Right lobe of liver (tissue), 6 donors: ENCODE results near the gene SYT2. TPM values are rescaled to one million over a fixed set of nuclear protein-coding genes. Genes with fewer than 3 reads are reported as not detected.
"Not testable (repeated sequence)": the region's sequence is repeated elsewhere in the genome, so short reads cannot be mapped to it uniquely, and the experiment has no call there.

ENCODE experiments used
- ATAC-seq, 4 donors: fragments of 200-7000 bp; cut with Tn5 transposase; one replicate each; pipeline ENCODE4 v1.9.1; 2020; ENCODE audit warnings: mild to moderate bottlenecking in 4 of 4, moderate library complexity in 4 of 4
- DNase-seq, 3 donors: peaks; one replicate each; pipeline ENCODE4 v3.0.0-alpha.2; 2020
- H3K27ac ChIP-seq, 3 donors: fragments of 200-600 bp; one replicate each; pipeline ENCODE4 v1.8.0; 2022
- H3K27me3 ChIP-seq, 2 donors: fragments of 200-600 bp; one replicate each; pipeline ENCODE4 v1.8.0; 2022
- H3K36me3 ChIP-seq, 4 donors: fragments of 200-600 bp; sonication (generic) in 1 of 4; one replicate each; pipeline versions ENCODE4 v1.5.1 to v1.8.0; 2017 to 2022; ENCODE audit warnings: control low read depth in 1 of 4
- H3K4me1 ChIP-seq, 4 donors: fragments of 200-600 bp; sonication (generic) in 1 of 4; one replicate each; pipeline versions ENCODE4 v1.5.1 to v1.8.0; 2017 to 2022; ENCODE audit warnings: control low read depth in 1 of 4
- H3K4me3 ChIP-seq, 3 donors: fragments of 200-600 bp; one replicate each; pipeline ENCODE4 v1.8.0; 2022
- H3K9me3 ChIP-seq, 4 donors: fragments of 200-600 bp; sonication (generic) in 1 of 4; one replicate each; pipeline versions ENCODE4 v1.5.1 to v1.8.0; 2017 to 2022; ENCODE audit warnings: control low read depth in 1 of 4
- POLR2A ChIP-seq: fragments of 450-650 bp; IDR thresholded peaks from one replicate; pipeline ENCODE4 v1.6.1; 2017; ENCODE audit warnings: antibody characterized with exemption, mild to moderate bottlenecking
- WGBS: methylation state at CpG from one replicate; pipeline ENCODE4 v1.1.6; 2018; ENCODE audit warnings: low coverage, low lambda C conversion rate; ENCODE audit not compliant: insufficient coverage; ENCODE audit errors: missing lambda C conversion rate; 5-methylcytosine and 5-hydroxymethylcytosine counted together
- intact Hi-C, 2 donors: fragments of 100-400 bp; cut with DNase I; formaldehyde crosslinking; loops; one replicate each; pipeline versions ENCODE4 v1.11.2 to v1.14.1; 2022
- total RNA-seq, 6 experiments: library from RNA; depleted of rRNA in 2 of 6; stranded (reverse); fragments of >200 nt in 2 of 6; fragmentation: NEBNext Ultra II Directional in 3 of 6; extraction: Animal tissue kit (Norgen Biotek cat#: 25700) in 3 of 6; gene quantifications; one replicate each; pipeline versions ENCODE4 v1.1.0 to v1.2.4, GENCODE V29; 2016 to 2023
- TF ChIP-seq, protein P1 (sequence below), 4 donors: fragments of 200-600 bp in 3 of 4; fragments of 450-650 bp in 1 of 4; IDR thresholded peaks; one replicate each; pipeline versions ENCODE4 v1.5.1 to v1.8.0; 2016 to 2022; ENCODE audit warnings: antibody characterized with exemption in 4 of 4, mild to moderate bottlenecking in 2 of 4
- donor health status: DM: no; HTN: yes; CAD: no.
- donor health status: DM: no; HTN: no; CAD: no.
- donor health status: DM: no; HTN: no; CAD: no.
- donor health status: DM: no; HTN: yes; CAD: no.
- donor health status: DM: no; HTN: yes; CAD: no.

The SYT2 gene
- total RNA-seq, 6 experiments from 2014 or later: not detected

DNA sequence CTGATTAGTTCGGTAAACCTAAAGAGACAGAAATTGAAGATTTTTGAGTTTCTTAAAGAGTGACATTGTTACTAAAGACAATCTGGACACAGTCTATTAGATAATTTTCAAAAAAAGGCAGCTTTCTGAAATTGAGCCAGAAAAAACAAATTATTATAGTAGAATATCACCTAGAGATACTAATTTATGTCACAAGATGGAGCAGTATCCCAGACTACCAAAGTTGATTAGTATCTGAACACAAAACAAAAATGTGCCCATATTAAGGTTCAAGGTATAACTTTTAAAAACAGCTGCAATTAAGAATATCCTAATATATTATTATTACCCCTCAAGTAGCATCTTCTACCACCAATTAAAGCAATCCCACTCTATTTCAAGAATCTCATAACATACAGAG is 40.5 kb upstream of the SYT2 start:
- peak overlapping the region in 1 of 3 donors; percentile 35 for H3K27ac ChIP-seq
- intact Hi-C loops: no loop called here
- no peak for TF ChIP-seq POLR2A
- TF ChIP-seq, protein P1, sequence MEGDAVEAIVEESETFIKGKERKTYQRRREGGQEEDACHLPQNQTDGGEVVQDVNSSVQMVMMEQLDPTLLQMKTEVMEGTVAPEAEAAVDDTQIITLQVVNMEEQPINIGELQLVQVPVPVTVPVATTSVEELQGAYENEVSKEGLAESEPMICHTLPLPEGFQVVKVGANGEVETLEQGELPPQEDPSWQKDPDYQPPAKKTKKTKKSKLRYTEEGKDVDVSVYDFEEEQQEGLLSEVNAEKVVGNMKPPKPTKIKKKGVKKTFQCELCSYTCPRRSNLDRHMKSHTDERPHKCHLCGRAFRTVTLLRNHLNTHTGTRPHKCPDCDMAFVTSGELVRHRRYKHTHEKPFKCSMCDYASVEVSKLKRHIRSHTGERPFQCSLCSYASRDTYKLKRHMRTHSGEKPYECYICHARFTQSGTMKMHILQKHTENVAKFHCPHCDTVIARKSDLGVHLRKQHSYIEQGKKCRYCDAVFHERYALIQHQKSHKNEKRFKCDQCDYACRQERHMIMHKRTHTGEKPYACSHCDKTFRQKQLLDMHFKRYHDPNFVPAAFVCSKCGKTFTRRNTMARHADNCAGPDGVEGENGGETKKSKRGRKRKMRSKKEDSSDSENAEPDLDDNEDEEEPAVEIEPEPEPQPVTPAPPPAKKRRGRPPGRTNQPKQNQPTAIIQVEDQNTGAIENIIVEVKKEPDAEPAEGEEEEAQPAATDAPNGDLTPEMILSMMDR (IDR thresholded peaks at IDR 0.05): peak in 3 of 4 donors; percentile 5 to 23 (median 20)
- ATAC-seq (peak in 2 of 4 donors; percentile 17 to 39), DNase-seq (no peak)
- 78% methylated on average over 1 of the region's 1 CpG for WGBS
- H3K36me3 ChIP-seq: peaks cover 0 to 36% (median 8%) of the 10 kb centered on the region in 4 donors
- H3K4me3 ChIP-seq: no peak overlapping the region
- H3K27me3 ChIP-seq: no peaks in the 10 kb centered on the region
- H3K9me3 ChIP-seq: no peaks in the 10 kb centered on the region
- peaks cover 0 to 6% (median 0%) of the 10 kb centered on the region in 4 donors for H3K4me1 ChIP-seq

DNA sequence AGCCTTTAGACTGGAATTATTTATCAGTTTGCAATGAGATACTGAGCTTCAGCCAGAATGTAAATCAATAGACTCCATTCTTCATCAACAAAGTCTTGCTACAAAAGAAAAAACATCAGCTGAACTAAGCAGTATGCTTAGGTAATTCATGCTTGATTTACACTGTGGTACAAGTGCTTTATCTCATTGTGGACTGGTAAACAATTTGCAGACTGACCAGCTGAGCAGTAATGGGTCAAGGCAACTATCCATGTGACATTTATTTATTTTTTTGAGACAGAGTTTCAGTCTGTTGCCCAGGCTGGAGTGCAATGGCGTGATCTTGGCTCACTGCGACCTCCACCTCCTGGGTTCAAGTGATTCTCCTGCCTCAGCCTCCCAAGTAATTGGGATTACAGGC is 39.8 kb upstream of the SYT2 start:
- no peaks in the 10 kb centered on the region for H3K9me3 ChIP-seq
- intact Hi-C loops: no loop called here
- WGBS: 80% methylated on average over 2 of the region's 2 CpGs
- H3K27ac ChIP-seq: peak overlapping the region in 2 of 3 donors; percentile 16 to 35
- peak; percentile 74 to 91 (median 88) for ATAC-seq
- H3K4me1 ChIP-seq: peaks cover 0 to 6% (median 0%) of the 10 kb centered on the region in 4 donors
- DNase-seq: no peak
- H3K36me3 ChIP-seq: peaks cover 0 to 36% (median 10%) of the 10 kb centered on the region in 4 donors
- H3K27me3 ChIP-seq: no peaks in the 10 kb centered on the region
- no peak overlapping the region for H3K4me3 ChIP-seq
- TF ChIP-seq POLR2A: no peak
- TF ChIP-seq, protein P1 (IDR thresholded peaks at IDR 0.05): no peak

DNA sequence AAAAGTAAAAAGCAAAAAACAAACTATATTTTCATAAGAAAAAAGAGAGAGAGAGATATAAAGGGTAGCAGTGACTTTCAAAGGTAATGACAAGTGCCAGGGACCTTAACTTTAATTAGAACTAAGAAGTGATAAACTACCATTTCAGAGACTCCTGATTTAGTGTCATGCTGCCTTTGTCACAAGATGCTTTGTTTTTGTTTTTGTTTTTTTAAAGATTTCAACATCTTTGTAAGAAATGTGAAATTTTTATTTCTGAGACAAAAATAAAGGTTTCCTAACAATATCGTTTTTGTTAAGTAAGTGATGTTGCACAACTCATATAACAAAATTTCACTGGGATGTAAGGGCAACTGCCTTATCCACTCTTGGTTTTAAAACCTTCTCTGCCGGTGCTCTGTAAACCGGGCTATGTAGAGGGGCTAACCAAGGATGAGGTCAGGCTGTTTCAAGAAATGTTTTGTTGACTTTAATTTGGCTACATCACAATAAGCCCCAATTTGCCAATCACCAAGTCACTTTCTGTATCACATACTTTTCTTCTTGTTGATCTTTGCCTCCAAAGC is 35.2 kb upstream of the SYT2 start:
- Histone ChIP-seq H3K27me3 (no peaks in the 10 kb centered on the region), H3K4me3 (no peak overlapping the region), H3K9me3 (no peaks in the 10 kb centered on the region), H3K27ac (no peak overlapping the region), H3K36me3 (peaks cover 0 to 59% (median 26%) of the 10 kb centered on the region in 4 donors), H3K4me1 (peaks cover 0 to 6% (median 0%) of the 10 kb centered on the region in 4 donors)
- intact Hi-C loops: no loop called here
- ATAC-seq: no peak
- whole genome bisulfite sequencing: 52% methylated on average over 3 of the region's 3 CpGs
- no peak for TF ChIP-seq POLR2A
- TF ChIP-seq, protein P1 (IDR thresholded peaks at IDR 0.05): no peak
- no peak for DNase-seq

DNA sequence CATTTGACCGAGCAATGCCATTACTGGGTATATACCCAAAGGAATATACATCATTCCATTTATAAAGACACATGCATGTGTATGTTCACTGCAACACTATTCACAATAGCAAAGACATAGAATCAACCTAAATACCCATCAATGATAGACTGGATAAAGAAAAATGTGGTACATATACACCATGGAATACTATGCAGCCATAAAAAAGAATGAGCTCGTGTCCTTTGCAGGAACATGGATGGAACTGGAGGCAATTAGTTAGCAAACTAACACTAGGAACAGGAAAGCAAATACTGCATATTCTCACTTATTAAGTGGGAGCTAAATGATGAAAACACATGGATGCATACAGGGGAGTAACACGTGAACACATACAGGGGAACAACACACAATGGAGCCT is 34.5 kb upstream of the SYT2 start:
- H3K4me1 ChIP-seq, H3K9me3 ChIP-seq, H3K27ac ChIP-seq, DNase-seq, H3K4me3 ChIP-seq, ATAC-seq, H3K27me3 ChIP-seq, intact Hi-C loops: not testable (repeated sequence)
- peaks cover 0 to 60% (median 26%) of the 10 kb centered on the region in 4 donors for H3K36me3 ChIP-seq
- 100% methylated on average over 3 of the region's 3 CpGs for WGBS

DNA sequence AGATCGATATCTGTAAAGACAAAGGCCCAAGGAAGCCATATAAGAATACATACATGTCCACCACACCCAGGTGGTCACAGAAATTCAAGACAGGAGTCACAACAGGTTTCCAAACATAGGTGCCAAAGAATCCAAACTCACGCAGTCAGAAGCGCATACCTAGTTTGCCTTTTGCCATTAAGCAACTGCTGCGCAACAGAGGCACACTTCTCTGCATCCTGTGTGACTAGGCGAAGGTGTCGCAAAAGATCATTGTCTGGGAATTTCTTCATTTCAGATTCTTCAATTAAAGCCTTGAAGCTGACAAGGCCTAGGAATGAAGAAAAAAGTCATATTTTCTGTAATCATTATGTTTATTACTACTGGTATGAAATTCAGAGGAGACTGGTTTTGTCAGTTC is 32.2 kb upstream of the SYT2 start:
- WGBS: 71% methylated on average over 6 of the region's 6 CpGs
- TF ChIP-seq, protein P1 (IDR thresholded peaks at IDR 0.05): no peak
- no peak for TF ChIP-seq POLR2A
- Histone ChIP-seq H3K9me3 (no peaks in the 10 kb centered on the region), H3K4me3 (no peak overlapping the region), H3K36me3 (peaks cover 0 to 43% (median 24%) of the 10 kb centered on the region in 4 donors), H3K4me1 (no peaks in the 10 kb centered on the region), H3K27me3 (no peaks in the 10 kb centered on the region), H3K27ac (no peak overlapping the region)
- ATAC-seq (no peak), DNase-seq (no peak)
- intact Hi-C loops: no loop called here
